NCI-H187 treated with DMSO at 0.1 percent for 48 hours (cell line): ENCODE measurements around the gene SEC14L6.

Experiments used
- DNase-seq: peaks from one replicate; lab custom pipeline; 2025; lab: John Stamatoyannopoulos, UW

SEC14L6 gene

DNA sequence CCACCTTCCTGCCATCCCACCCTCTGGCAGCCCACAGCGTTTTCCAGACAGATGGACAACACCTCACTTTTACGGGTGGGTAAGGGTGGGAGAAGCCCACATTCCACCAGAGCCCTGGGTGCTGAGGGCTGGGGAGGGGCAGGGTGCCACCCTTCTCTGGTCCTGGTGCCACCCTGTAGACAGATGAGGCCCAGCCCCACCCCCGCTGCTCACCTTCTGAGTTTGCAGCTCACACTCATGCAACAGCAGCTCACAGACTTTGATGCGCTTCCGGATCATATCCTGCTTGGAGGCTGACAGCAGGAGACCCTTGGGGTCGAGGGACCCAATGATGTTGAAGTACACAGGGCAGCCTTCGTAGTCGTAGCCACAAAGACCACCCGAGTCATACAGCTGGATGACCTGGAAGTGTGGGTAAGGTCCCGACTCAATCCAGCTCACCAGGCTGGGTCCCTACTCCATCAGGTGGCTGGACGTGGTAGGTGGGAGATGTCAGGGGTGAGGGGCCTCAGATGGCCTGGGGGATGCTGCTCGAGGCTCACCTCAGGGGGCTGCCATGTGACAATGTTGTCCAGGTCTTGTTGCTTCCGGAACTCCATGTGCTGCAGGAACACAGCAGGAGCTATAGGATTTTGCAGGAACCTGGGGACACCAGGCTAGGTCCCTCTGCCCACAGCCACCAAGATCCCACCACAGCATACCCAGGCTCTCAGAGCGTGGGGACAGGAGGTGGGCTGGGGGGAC lies 51.3 kb downstream of the SEC14L6 start:
- no peak for DNase-seq

- no peak for DNase-seq
Observed at GRCh38 chr22:30492144-30492543, 54.4 kb downstream of the SEC14L6 start.

DNA sequence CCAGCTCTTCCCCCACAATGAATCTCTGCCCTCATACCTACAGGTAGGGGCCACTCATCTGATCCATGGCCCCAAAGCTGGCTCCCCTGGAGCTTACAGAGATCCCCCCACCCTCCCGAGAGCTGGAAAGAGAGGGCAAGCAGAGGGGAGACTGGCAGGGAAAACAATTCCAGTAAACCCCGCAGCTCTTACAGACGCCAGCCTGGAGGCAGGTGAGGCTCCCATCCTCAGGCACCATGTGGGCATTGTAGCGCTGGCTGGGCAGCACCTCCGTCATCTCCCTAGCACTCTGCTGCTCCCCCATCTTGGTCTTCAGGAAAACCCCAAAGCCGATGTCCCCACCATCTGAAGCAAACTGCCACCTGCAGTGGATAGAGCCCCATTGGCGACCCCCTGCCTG lies 55.2 kb downstream of the SEC14L6 start:
- no peak for DNase-seq

DNA sequence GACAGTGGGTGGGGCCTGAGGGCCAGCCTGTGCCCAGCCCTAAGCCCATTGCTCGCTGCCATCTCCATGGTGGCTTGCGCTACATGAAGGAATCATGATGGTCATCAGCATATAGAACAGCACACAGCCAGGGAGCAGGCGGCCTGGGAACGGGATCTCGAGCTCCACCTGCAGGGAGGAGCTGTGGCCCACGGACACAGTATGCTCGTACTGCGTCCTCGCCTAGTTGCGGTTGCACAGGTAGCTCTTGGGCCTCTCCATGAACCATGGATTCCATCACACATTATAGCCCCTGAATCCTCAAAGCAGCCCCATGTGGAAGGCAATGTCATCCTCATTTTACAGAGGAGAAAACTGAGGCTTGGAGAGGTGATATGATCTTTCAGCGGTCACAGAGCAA lies 56.1 kb downstream of the SEC14L6 start:
- no peak for DNase-seq

- DNase-seq: no peak
Observed at GRCh38 chr22:30488121-30488520, 58.4 kb downstream of the SEC14L6 start.

DNA sequence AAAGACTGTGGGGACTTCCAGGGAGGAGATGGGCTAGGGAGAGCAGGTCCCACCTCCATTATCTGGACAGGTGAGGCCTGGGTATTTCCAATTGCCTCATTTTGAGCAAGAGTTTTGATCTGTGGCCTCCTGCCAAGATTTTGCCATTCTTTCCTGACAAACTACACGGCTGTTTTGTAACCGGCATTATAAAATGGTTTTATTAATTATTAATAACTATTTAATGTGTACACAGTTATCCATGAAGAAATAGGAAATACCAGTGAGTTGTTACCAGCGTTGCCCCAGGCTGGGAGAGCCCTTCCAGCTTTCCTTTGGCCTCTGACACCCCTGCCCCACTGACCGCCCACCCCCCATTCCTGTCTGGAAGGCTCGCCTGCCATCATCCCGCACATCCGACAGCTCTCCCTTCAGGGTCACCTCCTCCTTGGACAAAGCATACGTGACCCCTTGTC lies 59.9 kb downstream of the SEC14L6 start:
- no peak for DNase-seq

DNA sequence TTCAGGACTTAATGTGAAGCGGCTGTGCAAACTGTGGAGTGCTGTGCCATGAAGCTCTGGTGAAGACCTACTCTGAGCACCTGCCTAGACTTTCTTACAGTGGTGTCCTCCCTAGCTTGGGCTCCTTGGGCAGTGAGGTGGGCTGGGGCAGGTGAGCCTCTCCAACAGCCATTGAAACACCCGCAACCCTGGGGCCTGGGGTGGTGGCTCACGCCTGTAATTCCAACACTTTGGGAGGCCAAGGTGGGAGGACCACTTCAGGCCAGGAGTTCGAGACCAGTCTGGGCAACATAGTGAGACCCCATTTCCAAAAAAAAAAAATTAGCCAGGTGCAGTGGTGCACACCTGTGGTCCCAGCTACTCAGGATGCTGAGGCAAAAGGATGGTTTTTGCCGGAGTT lies 60.4 kb downstream of the SEC14L6 start:
- DNase-seq: no peak

GRCh38 chr22:30485362-30485988 lies 61.1 kb downstream of the SEC14L6 start:
- DNase-seq: no peak

- no peak for DNase-seq
Observed at GRCh38 chr22:30483169-30483568, 63.4 kb downstream of the SEC14L6 start.

DNA sequence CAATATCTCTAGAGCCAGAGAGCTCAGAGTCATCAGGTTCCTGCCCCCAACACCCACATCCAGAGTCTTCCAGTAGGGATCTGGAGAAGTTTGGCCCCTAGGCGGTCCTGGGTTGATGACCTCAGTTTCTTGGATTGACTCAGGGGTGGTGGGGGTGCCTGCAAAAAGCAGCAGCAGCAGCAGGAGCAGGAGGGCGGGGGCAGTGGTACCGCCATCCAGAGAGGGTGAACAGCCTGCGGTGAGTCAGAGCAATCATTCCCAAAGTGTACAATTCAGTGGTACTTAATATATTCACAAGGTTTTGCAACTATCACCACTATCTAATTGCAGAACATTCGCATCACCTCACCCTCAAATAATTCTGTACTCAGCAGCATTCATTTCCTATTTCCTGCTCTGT lies 64.8 kb downstream of the SEC14L6 start:
- DNase-seq: no peak

- DNase-seq: no peak
Observed at GRCh38 chr22:30479981-30480380, 66.6 kb downstream of the SEC14L6 start.

DNA sequence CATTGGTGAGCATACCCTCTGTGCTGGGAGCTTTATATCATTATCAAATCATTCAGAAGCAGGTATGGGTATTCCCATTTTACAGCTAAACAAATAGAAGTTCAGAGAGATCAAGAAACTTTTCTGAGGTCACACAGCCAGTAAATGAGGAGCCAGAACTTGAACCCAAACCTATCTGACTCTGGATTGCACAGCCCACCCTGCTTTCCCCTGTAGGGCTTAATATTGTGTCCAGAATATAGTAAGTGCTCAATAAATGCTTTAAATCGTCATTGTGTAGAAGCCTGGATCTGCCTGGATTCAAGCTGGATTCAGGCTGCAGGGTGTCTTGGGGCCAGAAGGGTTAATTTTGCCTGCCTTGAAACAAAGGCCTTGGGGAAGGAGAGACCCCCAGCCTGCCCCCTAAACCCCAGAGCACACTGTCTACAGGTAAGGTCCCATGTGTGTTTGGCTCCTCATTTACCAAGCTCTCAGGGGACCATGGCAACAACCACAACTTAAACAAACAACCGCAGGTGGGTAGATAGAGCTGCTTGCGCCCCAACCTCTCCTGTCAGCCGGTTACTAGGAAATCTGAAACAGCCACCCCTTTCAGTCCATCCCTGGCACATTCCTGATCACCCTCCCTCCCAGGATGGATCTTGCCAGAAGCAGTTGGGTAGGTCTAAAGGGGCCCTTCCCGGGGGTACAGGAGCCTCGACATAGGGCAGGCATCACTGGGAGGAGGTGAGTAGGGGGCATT lies 71.7 kb downstream of the SEC14L6 start:
- DNase-seq: no peak

GRCh38 chr22:30474121-30474520 lies 72.4 kb downstream of the SEC14L6 start:
- DNase-seq: no peak

GRCh38 chr22:30472994-30473720 lies 73.4 kb downstream of the SEC14L6 start:
- no peak for DNase-seq
